Type B pancreatic cell (in vitro differentiated cells): ENCODE results near the gene SLX4IP. TPM values are rescaled to one million over a fixed set of nuclear protein-coding genes. Genes with fewer than 3 reads are reported as not detected.
"Not testable (repeated sequence)": the region's sequence is repeated elsewhere in the genome, so short reads cannot be mapped to it uniquely, and the experiment has no call there.

Source experiments
- DNase-seq: peaks from one replicate; pipeline ENCODE4 v3.0.0; 2021; ENCODE audit warnings: mixed read lengths; ENCODE audit not compliant: unreplicated experiment; ENCODE audit errors: extremely low spot score
- H3K27ac Mint-ChIP-seq: 2 replicates; pipeline ENCODE4 v1.8.0; 2021; ENCODE audit warnings: mild to moderate bottlenecking, mixed read lengths
- H3K27me3 Mint-ChIP-seq: 2 replicates; pipeline ENCODE4 v1.8.0; 2021; ENCODE audit warnings: mixed read lengths
- H3K36me3 Mint-ChIP-seq: 2 replicates; pipeline ENCODE4 v1.8.0; 2021; ENCODE audit warnings: mixed read lengths
- H3K4me1 Mint-ChIP-seq: one replicate; pipeline ENCODE4 v1.8.0; 2021; ENCODE audit warnings: mixed read lengths; ENCODE audit not compliant: unreplicated experiment
- H3K4me3 Mint-ChIP-seq: 2 replicates; pipeline ENCODE4 v1.8.0; 2021; ENCODE audit warnings: mild to moderate bottlenecking, mixed read lengths
- H3K9me3 Mint-ChIP-seq: 2 replicates; pipeline ENCODE4 v1.8.0; 2021; ENCODE audit warnings: mixed read lengths
- total RNA-seq: library from RNA; stranded (reverse); gene quantifications from 2 replicates; pipeline ENCODE4 v1.2.1, GENCODE V29; 2021; ENCODE audit warnings: low replicate concordance
- TF ChIP-seq, protein P1 (sequence below): fragments of 200-600 bp; sonication (generic); conservative IDR thresholded peaks from 2 replicates; pipeline ENCODE4 v1.5.0; 2021; ENCODE audit warnings: antibody characterized with exemption, mild to moderate bottlenecking

Gene SLX4IP
- total RNA-seq, 1 donor from 2014 or later: 8.5 TPM

DNA sequence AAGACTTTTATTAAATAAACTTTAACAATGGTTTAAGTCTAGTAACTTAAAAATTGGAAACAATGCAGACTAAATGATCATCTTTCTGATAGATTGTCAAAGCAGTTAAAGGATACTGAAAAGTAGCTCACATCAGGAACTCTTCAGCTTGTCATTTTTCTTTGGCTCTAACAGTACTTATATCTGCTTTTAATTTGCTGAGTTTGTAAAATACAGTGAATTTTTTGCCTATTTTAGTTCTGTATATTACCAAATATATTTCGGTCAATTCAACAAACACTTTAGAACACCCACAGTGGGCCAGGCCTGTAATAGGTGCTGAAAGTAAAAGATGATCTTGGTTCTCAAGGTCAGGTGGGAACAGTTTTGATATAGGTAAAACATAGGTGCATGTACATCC, 23.4 kb upstream of the SLX4IP start:
- H3K4me1 Mint-ChIP-seq: no peaks in the 10 kb centered on the region
- TF ChIP-seq, protein P1, sequence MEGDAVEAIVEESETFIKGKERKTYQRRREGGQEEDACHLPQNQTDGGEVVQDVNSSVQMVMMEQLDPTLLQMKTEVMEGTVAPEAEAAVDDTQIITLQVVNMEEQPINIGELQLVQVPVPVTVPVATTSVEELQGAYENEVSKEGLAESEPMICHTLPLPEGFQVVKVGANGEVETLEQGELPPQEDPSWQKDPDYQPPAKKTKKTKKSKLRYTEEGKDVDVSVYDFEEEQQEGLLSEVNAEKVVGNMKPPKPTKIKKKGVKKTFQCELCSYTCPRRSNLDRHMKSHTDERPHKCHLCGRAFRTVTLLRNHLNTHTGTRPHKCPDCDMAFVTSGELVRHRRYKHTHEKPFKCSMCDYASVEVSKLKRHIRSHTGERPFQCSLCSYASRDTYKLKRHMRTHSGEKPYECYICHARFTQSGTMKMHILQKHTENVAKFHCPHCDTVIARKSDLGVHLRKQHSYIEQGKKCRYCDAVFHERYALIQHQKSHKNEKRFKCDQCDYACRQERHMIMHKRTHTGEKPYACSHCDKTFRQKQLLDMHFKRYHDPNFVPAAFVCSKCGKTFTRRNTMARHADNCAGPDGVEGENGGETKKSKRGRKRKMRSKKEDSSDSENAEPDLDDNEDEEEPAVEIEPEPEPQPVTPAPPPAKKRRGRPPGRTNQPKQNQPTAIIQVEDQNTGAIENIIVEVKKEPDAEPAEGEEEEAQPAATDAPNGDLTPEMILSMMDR: no peak
- no peak overlapping the region for H3K4me3 Mint-ChIP-seq
- H3K9me3 Mint-ChIP-seq: no peaks in the 10 kb centered on the region
- DNase-seq: no peak
- H3K27ac Mint-ChIP-seq: no peak overlapping the region
- H3K36me3 Mint-ChIP-seq: peaks cover 23% of the 10 kb centered on the region
- no peaks in the 10 kb centered on the region for H3K27me3 Mint-ChIP-seq

DNA sequence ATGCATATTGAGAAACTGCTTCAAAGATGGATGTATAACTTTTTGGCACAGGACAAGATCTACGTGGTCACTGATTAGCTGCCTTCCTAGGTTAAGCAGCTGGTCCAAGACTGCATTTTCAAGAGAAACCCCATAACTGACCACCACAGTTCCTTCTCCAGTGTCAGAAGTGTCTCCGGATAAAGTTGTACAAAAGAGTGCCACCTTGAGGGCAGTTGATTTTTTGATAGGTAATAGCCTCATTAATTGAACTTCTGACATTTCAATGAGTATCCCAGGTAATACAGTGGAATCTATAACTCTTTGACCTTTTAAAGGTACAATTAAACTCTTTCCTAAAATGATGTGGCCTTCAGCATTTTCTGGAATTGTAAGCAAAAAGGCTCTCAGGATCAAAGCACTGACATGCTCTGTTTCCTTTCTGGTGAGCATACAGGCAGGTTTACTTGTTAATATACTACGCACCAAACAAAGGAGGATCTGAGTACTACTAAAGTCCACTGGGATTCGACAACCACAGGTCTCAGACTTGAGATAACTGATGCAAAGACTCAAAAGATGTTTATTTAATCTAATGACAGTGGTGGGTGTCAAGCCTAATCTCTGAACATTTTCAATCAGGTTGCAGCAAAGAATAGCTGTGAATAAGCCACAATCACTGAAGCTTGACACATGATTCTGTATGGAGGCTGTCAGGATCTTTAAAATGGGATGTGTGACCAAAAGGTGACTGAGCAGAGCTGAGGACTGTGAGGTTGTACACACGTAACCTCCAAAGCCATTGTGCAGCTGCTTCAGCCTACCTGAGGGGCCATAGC, 22.3 kb upstream of the SLX4IP start:
- Mint-ChIP-seq H3K4me1 (no peaks in the 10 kb centered on the region), H3K4me3 (no peak overlapping the region), H3K27me3 (no peaks in the 10 kb centered on the region), H3K27ac (no peak overlapping the region), H3K9me3 (no peaks in the 10 kb centered on the region), H3K36me3 (peaks cover 28% of the 10 kb centered on the region)
- no peak for DNase-seq
- TF ChIP-seq, protein P1: peak; percentile 20

DNA sequence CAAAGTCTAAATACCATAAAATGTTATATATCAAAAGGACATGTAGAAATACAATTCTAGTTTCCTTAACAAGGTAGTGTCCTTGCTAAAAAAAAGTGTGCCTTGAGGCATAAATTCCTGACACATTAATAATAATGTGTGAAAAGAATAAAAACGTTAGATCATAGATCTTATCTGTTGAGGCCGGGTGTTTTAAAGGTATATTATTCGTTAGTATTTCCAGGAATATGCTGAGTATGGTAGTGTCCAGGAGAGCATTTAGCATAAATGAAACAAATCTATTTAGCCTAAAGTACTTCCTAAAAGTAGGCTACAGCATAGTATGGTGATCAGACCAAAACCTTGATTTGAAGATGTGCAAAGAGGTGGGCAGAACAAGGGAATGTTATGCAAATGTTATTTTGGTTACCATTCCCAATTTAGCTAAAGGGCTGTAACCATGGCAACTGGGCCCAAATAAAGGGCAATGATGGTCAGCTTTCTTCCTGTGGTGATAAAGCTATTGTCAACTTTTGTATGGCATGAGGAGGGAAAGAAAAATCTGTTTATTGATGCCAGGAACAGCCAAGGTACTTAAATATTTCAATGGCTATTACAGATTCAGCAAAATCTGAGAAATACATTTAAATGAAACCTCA, 20.0 kb upstream of the SLX4IP start:
- TF ChIP-seq, protein P1: no peak
- H3K4me3 Mint-ChIP-seq: no peak overlapping the region
- DNase-seq: no peak
- H3K9me3 Mint-ChIP-seq: no peaks in the 10 kb centered on the region
- no peak overlapping the region for H3K27ac Mint-ChIP-seq
- H3K36me3 Mint-ChIP-seq: peaks cover 27% of the 10 kb centered on the region
- H3K27me3 Mint-ChIP-seq: no peaks in the 10 kb centered on the region
- peaks cover under 1% of the 10 kb centered on the region for H3K4me1 Mint-ChIP-seq

DNA sequence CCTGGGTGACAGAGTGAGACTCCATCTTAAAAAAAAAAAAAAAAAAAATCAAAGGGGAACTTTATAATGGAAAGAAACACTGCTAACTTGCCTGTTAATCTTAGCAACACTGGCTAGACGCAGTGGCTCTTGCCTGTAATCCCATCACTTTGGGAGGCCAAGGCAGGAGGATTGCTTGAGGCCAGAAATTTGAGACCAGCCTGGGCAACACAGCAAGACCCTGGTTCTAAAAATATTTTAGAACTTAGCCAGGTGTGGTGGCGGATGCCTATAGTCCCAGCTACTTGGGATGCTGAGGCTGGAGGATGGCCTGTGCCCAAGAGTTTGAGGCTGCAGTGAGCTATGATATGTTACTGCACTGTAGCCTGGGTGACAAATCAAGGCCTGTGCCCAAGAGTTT, 17.9 kb upstream of the SLX4IP start:
- H3K9me3 Mint-ChIP-seq, H3K4me1 Mint-ChIP-seq, H3K27me3 Mint-ChIP-seq, H3K4me3 Mint-ChIP-seq, H3K27ac Mint-ChIP-seq, DNase-seq: not testable (repeated sequence)
- H3K36me3 Mint-ChIP-seq: peaks cover 26% of the 10 kb centered on the region

DNA sequence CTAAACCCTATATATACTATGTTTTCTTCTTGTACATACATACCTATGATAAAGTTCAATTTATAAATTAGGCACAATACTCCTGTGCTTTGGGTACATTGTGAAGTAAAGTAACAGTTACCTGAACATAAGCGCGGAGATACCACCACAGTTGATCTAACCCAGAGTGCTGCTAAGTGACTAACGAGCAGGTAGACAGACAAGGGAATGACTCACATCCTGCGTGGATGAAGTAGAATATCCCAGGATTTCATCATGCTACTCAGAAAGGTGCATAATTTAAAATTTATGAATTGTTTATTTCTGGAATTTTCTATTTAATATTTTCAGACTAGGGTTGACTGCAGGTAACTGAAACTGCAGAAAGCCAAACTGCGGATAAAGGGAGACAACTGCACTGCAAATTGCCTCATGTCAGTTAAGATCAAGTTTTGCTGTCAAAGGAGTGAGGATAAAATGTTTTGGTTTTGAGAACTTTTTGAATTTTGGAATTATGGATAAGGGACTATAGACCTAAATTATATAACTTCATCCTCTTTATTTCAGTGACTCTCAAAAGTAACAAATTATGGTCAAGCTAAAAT, 15.5 kb upstream of the SLX4IP start:
- peaks cover 24% of the 10 kb centered on the region for H3K36me3 Mint-ChIP-seq
- no peak overlapping the region for H3K4me3 Mint-ChIP-seq
- TF ChIP-seq, protein P1: no peak
- H3K27me3 Mint-ChIP-seq: no peaks in the 10 kb centered on the region
- no peak for DNase-seq
- no peak overlapping the region for H3K27ac Mint-ChIP-seq
- H3K9me3 Mint-ChIP-seq: no peaks in the 10 kb centered on the region
- peaks cover 9% of the 10 kb centered on the region for H3K4me1 Mint-ChIP-seq

DNA sequence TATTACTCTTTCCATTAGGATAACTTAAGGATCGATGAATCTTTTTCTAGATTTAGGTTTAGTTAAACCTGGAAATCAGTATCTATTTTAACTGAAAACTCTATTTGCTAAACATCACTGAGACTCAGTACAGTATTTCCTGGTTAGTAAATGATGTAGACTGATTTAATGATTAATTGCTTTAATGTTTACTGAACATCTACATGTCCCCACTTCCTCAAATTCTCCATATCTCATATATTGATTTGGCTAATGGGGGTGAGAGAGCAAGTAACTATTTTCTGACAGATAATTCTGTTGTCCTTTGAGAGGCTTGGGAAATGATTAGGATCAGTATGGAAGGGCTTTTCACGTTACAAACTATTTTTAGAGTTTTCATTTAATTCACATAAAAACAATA, 11.4 kb upstream of the SLX4IP start:
- Mint-ChIP-seq H3K27me3 (no peaks in the 10 kb centered on the region), H3K27ac (peak overlapping the region; percentile 41), H3K9me3 (no peaks in the 10 kb centered on the region), H3K4me1 (peaks cover 20% of the 10 kb centered on the region), H3K36me3 (peaks cover 11% of the 10 kb centered on the region), H3K4me3 (peak overlapping the region; percentile 13)
- DNase-seq: no peak
- TF ChIP-seq, protein P1: no peak
